ENCODE data around the gene RALGPS2.

DNA sequence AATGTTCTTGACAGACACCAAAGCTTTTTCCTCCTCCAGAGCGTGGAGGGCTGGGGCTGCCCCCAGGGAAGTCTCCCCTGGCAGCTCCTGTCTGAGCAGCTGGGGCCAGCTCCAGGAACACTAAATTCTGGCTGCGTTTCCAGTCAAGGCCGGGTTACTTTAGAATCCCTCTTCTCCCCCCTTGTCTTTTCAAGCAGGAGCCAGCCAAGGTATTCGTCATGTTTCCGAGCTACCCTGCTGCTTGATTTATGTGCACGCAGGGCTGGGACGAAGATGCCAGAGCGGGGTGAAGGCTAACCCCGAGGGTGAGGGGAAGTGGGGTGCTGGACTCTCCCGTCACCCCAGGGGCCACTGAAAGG lies 213.9 kb downstream of the RALGPS2 start:
- TF ChIP-seq SUZ12 (IDR thresholded peaks at IDR 0.05; ENCODE audit: low read length) (no peak), POLR2A (IDR thresholded peaks at IDR 0.05; ENCODE audit: control extremely low read depth in 1 of 2, low read depth in 2 of 2, low read length in 2 of 2) (no peak), POLR2AphosphoS5 (IDR thresholded peaks at IDR 0.05; ENCODE audit: low read depth, low read length) (no peak), EP300 (IDR thresholded peaks at IDR 0.05; ENCODE audit: borderline replicate concordance in 1 of 2, low read depth in 2 of 2, low read length in 2 of 2) (no peak), RAD21 (IDR thresholded peaks at IDR 0.05 in 1 of 2, conservative IDR thresholded peaks at IDR 0.05 in 1 of 2; ENCODE audit: low read depth in 2 of 2, low read length in 2 of 2) (no peak), TCF12 (IDR thresholded peaks at IDR 0.05; ENCODE audit: low read depth, low read length) (no peak), ASH2L (IDR thresholded peaks at IDR 0.05; ENCODE audit: low read length) (no peak), CHD2 (IDR thresholded peaks at IDR 0.05; ENCODE audit: low read length) (no peak), MAFK (IDR thresholded peaks at IDR 0.05; ENCODE audit: low read depth, low read length) (no peak)
- TF ChIP-seq, protein P1, sequence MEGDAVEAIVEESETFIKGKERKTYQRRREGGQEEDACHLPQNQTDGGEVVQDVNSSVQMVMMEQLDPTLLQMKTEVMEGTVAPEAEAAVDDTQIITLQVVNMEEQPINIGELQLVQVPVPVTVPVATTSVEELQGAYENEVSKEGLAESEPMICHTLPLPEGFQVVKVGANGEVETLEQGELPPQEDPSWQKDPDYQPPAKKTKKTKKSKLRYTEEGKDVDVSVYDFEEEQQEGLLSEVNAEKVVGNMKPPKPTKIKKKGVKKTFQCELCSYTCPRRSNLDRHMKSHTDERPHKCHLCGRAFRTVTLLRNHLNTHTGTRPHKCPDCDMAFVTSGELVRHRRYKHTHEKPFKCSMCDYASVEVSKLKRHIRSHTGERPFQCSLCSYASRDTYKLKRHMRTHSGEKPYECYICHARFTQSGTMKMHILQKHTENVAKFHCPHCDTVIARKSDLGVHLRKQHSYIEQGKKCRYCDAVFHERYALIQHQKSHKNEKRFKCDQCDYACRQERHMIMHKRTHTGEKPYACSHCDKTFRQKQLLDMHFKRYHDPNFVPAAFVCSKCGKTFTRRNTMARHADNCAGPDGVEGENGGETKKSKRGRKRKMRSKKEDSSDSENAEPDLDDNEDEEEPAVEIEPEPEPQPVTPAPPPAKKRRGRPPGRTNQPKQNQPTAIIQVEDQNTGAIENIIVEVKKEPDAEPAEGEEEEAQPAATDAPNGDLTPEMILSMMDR (IDR thresholded peaks at IDR 0.05; ENCODE audit: control extremely low read depth in 1 of 3, insufficient read depth in 1 of 3, low read depth in 1 of 3, low read length in 3 of 3), result no peak
